Fibroblast of pulmonary artery (primary cell): ENCODE measurements around the gene HBA1.
"Not testable (repeated sequence)": the region's sequence is repeated elsewhere in the genome, so short reads cannot be mapped to it uniquely, and the experiment has no call there.

Experiments used
- DNase-seq: peaks from one replicate; pipeline ENCODE4 v3.0.0-alpha.2; 2010; ENCODE audit warnings: low read depth
- H3K4me3 ChIP-seq: replicated peaks from 2 replicates; pipeline ENCODE4 v1.5.1; 2011; ENCODE audit warnings: low read depth, mild to moderate bottlenecking, control low read depth, low read length, moderate library complexity
- CTCF ChIP-seq: IDR thresholded peaks from 2 replicates; pipeline ENCODE4 v1.5.1; 2011; ENCODE audit warnings: mild to moderate bottlenecking, control low read depth, low read length, inconsistent platforms; ENCODE audit errors: missing control alignments

HBA1 gene

GRCh38 chr16:162271-162991 is 14.0 kb upstream of the HBA1 start:
- no peak for DNase-seq
- TF ChIP-seq CTCF, result no peak
- H3K4me3 ChIP-seq, result no peak overlapping the region

GRCh38 chr16:163139-163538 is 13.3 kb upstream of the HBA1 start:
- H3K4me3 ChIP-seq, result not testable (repeated sequence)

GRCh38 chr16:163696-164095 is 12.8 kb upstream of the HBA1 start:
- not testable (repeated sequence) for H3K4me3 ChIP-seq, DNase-seq

More at GRCh38 chr16:163139-163538, 13.3 kb upstream of the HBA1 start:
- not testable (repeated sequence) for DNase-seq

GRCh38 chr16:164134-164823 is 12.2 kb upstream of the HBA1 start:
- not testable (repeated sequence) for DNase-seq, H3K4me3 ChIP-seq

- no peak for TF ChIP-seq CTCF
- H3K4me3 ChIP-seq, result no peak overlapping the region
- no peak for DNase-seq
Measured at GRCh38 chr16:164827-165538, 11.5 kb upstream of the HBA1 start.

- no peak for DNase-seq
- no peak for TF ChIP-seq CTCF
- no peak within 1 kb of the TSS for H3K4me3 ChIP-seq
Measured at GRCh38 chr16:165539-166374, 10.7 kb upstream of the HBA1 start, which contains the start of gene HBM. Gene HBM, plus strand, starts transcription at chr16:165978. Its CDS starts 20 bp downstream, at chr16:165998.

- DNase-seq, result no peak
- H3K4me3 ChIP-seq, result no peak overlapping the region
- TF ChIP-seq CTCF, result no peak
Measured at GRCh38 chr16:166375-167121, 9.9 kb upstream of the HBA1 start.
